GM12875 (cell line): ENCODE data around the gene PPFIBP2.

ENCODE experiments used
- H3K4me3 ChIP-seq: one replicate; pipeline ENCODE4 v1.5.1; 2011; ENCODE audit warnings: low read depth, low read length, control low read depth
- TF ChIP-seq, protein P1 (sequence below): IDR thresholded peaks from 2 replicates; pipeline ENCODE4 v1.5.1; 2011; ENCODE audit warnings: low read depth, mild to moderate bottlenecking, control low read depth, inconsistent platforms, low read length, moderate library complexity, borderline replicate concordance; ENCODE audit not compliant: insufficient read depth

Gene PPFIBP2

DNA sequence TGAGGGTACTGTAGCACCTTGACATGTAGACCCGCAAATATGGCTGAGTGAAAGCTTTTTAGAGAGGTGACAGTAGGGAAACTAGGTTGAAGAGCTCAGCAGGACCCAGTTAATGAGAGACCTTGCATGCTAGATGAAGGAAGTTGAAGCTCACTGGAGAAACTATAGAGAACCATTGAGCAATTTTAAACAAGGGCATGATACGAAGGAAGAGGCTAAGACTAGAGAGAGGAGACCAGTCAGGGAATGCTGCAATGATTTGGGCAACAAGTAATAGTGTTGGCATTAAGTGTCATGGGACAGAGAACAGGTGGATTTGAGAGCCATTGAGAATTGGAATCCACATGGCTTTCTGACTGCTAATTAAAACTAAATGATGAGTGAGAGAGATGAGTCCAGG is 24.4 kb upstream of the PPFIBP2 start:
- H3K4me3 ChIP-seq: no peak overlapping the region
- TF ChIP-seq, protein P1, sequence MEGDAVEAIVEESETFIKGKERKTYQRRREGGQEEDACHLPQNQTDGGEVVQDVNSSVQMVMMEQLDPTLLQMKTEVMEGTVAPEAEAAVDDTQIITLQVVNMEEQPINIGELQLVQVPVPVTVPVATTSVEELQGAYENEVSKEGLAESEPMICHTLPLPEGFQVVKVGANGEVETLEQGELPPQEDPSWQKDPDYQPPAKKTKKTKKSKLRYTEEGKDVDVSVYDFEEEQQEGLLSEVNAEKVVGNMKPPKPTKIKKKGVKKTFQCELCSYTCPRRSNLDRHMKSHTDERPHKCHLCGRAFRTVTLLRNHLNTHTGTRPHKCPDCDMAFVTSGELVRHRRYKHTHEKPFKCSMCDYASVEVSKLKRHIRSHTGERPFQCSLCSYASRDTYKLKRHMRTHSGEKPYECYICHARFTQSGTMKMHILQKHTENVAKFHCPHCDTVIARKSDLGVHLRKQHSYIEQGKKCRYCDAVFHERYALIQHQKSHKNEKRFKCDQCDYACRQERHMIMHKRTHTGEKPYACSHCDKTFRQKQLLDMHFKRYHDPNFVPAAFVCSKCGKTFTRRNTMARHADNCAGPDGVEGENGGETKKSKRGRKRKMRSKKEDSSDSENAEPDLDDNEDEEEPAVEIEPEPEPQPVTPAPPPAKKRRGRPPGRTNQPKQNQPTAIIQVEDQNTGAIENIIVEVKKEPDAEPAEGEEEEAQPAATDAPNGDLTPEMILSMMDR: no peak

DNA sequence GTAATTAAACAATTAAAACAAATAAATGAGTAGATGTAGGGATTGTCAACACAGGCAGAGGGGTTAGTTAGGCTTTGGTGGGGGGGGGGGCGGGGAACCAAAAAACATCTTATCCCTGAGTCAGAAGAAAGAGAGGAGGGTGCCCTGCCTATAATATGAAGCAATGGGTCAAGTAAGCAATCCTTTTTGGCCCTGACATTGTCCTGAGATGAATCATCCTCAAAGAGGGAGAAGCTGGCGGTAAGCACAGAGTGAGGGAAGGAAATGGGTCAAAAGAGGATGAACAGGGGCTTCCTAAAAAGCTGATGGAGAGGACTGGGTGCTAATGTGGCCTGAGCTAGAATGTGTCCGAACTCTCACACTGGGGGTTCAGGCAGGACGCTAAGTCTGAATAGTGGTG is 23.7 kb upstream of the PPFIBP2 start:
- no peak overlapping the region for H3K4me3 ChIP-seq
- TF ChIP-seq, protein P1: no peak

DNA sequence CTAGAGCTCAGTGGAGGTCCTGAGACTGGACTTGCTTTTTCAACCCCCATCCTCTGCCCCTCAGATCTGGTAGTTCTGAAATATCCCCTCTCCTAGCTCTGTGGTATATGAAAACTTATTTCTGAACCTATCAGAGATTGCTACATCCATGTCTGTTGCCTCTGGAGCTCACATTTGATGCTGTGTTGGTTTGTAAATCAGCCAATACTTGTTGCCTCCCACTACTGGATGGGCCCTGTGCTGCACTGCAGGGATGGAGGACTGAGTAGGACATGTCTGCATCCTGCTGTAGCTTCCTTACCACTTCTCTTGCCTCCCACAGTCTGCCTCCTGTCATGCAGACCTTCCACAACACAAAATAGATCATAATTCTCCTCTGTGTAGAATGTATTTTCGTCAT is 23.3 kb upstream of the PPFIBP2 start:
- TF ChIP-seq, protein P1: no peak
- no peak overlapping the region for H3K4me3 ChIP-seq

DNA sequence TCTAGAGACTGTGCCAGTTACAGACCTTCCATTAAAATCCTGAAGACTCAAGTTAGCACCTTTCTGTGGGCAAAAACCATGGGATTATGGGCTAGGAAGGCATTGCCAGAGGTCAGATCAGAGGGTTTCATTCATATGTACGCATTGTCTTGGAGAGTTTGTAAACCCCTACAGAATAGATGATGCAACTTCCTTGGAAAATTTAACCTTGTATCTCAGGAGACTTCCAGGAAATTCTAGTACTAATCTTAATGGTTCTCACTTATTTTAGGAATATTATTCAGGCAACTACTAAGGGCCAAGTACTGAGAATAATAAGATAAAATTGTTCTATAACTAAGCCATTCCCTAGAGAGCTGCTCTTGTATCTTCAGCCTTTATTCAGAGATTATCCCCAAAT is 21.5 kb upstream of the PPFIBP2 start:
- TF ChIP-seq, protein P1: no peak
- no peak overlapping the region for H3K4me3 ChIP-seq

DNA sequence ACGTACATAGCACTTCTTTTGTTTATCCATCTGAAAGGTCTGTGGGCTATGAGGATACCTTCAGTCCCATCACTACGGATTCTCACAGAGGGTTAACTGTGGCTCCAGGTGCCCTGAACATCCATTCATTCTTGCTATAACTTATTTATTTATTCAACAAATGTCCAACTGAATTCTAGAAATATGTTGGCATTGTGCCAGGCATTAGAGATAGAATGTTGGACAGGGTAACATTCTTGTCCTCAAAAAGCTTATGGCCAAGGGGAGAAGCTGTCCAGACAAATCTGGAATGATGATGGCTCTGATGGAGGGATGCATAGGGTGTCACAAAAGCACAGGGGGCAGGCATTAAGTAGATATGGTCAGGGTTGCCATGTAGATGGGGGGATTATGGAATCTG is 20.1 kb upstream of the PPFIBP2 start:
- TF ChIP-seq, protein P1: no peak

DNA sequence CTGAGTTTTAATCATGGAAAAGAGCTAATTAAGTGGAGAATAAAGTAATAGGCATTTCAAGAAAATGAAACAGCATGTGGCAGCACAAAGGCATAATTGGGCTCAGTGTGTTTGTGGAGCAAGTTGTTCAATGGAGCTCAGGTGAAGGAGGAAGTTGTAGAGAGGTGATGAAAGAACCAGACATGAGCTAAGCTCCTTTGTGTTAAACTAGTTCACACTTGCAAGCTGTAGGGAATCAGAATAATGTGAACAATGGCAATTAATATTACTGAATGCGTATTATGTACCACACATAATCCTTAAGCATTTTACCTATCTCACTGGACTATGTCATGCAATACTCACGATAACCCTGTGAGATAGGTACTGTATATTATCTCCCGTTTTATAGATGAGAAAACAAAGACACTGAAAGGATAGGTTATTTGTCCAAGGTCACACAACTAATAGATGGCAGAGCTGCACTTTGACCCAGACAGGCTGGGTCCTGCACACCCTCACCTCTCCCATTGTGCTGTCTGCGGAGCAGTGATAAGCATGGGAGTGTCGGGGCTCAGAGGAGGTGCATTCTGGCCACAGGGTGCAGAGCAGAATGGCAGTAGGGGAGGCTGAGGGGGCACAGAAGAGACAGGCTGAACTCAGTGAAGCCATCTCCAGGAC is 19.6 kb upstream of the PPFIBP2 start:
- TF ChIP-seq, protein P1: no peak
- no peak overlapping the region for H3K4me3 ChIP-seq

More for the DNA sequence above, 20.1 kb upstream of the PPFIBP2 start:
- no peak overlapping the region for H3K4me3 ChIP-seq

DNA sequence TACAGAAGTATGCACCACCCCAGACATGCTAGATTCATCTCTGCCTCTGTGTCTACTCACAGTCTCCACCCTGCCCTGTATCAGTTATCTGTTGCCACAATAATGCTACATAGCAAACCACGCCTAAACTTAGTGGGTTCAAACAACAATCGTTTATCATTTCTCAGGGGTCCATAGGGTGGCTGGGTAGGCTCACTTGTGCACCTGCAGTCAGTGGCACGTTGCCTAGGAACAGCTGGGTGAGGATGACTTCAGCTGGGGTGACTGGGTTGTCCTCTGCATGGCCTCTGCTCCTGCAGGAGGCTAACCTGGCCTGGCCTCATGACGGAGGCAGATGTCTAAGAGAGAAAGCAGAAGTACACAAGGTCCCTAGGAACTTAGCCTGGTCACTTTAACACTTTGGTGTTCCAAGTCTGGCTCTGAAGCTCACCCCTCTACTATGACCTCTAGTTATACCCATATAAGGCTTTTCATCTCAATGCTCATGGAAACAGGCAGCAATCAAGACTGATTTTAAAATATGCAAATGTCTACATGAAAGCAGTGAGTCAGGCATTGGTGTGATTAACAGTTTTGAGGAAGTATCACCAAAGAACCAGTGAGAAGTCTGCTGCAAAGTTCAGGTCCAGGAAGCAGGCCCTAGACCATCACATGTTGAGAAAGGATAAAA is 17.8 kb upstream of the PPFIBP2 start:
- TF ChIP-seq, protein P1: no peak
- no peak overlapping the region for H3K4me3 ChIP-seq
